HFFc6 (cell line): ENCODE measurements around the gene ZNF296. TPM values are rescaled to one million over a fixed set of nuclear protein-coding genes. Genes with fewer than 3 reads are reported as not detected.

Experiments used
- DNase-seq: peaks from one replicate; pipeline ENCODE4 v3.0.0-alpha.2; 2018
- H3K27ac Mint-ChIP-seq: 2 replicates; pipeline ENCODE4 v1.8.0; 2020; ENCODE audit warnings: mild to moderate bottlenecking, mixed read lengths
- H3K27me3 Mint-ChIP-seq: 2 replicates; pipeline ENCODE4 v1.8.0; 2021; ENCODE audit warnings: mild to moderate bottlenecking, moderate library complexity, mixed read lengths; ENCODE audit not compliant: insufficient read depth
- H3K36me3 Mint-ChIP-seq: 2 replicates; pipeline ENCODE4 v1.8.0; 2021; ENCODE audit warnings: low read depth, mixed read lengths
- H3K4me1 Mint-ChIP-seq: 2 replicates; pipeline ENCODE4 v1.8.0; 2020; ENCODE audit warnings: low read depth, mixed read lengths
- H3K4me3 Mint-ChIP-seq: 2 replicates; pipeline ENCODE4 v1.8.0; 2020; ENCODE audit warnings: mild to moderate bottlenecking, moderate library complexity, mixed read lengths
- H3K9me3 Mint-ChIP-seq: 2 replicates; pipeline ENCODE4 v1.8.0; 2020; ENCODE audit warnings: mild to moderate bottlenecking, mixed read lengths
- total RNA-seq, 6 experiments: library from RNA; stranded (reverse); fragmentation: NEBNext Ultra II Directional; extraction: Animal tissue kit (Norgen Biotek cat#: 25700); gene quantifications; 2 replicates in 1 of 6; 3 replicates in 5 of 6; pipeline ENCODE4 v1.2.3, GENCODE V29; 2021
- TF ChIP-seq, protein P1 (sequence below): fragments of 200-600 bp; sonication (generic); IDR thresholded peaks from 2 replicates; pipeline ENCODE4 v1.5.0; 2021; ENCODE audit warnings: antibody characterized with exemption, mild to moderate bottlenecking

Gene ZNF296
- total RNA-seq, 6 experiments from 2014 or later, result 0.57 to 0.87 (median 0.65) TPM

DNA sequence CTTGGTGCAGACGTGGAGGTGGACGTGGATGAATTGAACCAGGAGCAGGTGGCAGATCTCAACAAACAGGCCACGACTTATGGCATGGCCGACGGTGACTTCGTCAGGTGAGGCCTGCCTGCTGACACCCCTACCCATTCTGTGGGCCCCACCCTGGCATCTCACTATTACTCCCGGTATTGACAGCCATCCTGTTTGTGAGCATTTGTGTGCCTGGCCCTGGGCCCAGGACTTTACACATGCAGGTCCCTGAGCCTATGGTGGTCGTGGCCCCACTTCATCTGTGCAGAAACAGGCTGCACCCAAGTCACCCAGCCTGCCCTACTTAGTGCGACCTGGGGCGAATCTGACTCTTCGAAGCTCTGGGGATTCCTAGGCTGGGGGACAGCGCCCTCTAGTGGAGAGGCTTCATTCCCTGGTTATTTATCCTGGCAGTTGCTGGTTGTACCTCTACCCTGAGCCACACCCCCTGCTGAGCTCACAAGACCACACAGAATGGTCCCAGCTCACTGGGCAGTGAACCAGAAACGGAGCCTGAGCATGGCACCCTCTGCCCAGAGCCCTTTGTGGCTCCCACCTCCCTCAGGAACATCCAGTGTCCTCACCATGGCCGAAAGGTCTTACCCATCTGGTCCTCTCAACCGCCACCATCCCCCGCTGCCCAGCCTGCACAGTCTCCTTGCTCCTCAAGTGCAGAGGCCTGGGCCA lies 16.9 kb downstream of the ZNF296 start:
- DNase-seq, result peak; percentile 57
- peaks cover 21% of the 10 kb centered on the region for H3K4me1 Mint-ChIP-seq
- no peaks in the 10 kb centered on the region; the same call in none of the 2 replicates for H3K27me3 Mint-ChIP-seq
- H3K27ac Mint-ChIP-seq, result no peak overlapping the region; the same call in 1 of the 2 replicates
- H3K36me3 Mint-ChIP-seq, result peaks cover 32% of the 10 kb centered on the region
- H3K9me3 Mint-ChIP-seq, result no peaks in the 10 kb centered on the region
- H3K4me3 Mint-ChIP-seq, result no peak overlapping the region
- TF ChIP-seq, protein P1, sequence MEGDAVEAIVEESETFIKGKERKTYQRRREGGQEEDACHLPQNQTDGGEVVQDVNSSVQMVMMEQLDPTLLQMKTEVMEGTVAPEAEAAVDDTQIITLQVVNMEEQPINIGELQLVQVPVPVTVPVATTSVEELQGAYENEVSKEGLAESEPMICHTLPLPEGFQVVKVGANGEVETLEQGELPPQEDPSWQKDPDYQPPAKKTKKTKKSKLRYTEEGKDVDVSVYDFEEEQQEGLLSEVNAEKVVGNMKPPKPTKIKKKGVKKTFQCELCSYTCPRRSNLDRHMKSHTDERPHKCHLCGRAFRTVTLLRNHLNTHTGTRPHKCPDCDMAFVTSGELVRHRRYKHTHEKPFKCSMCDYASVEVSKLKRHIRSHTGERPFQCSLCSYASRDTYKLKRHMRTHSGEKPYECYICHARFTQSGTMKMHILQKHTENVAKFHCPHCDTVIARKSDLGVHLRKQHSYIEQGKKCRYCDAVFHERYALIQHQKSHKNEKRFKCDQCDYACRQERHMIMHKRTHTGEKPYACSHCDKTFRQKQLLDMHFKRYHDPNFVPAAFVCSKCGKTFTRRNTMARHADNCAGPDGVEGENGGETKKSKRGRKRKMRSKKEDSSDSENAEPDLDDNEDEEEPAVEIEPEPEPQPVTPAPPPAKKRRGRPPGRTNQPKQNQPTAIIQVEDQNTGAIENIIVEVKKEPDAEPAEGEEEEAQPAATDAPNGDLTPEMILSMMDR, result peak; percentile 96

DNA sequence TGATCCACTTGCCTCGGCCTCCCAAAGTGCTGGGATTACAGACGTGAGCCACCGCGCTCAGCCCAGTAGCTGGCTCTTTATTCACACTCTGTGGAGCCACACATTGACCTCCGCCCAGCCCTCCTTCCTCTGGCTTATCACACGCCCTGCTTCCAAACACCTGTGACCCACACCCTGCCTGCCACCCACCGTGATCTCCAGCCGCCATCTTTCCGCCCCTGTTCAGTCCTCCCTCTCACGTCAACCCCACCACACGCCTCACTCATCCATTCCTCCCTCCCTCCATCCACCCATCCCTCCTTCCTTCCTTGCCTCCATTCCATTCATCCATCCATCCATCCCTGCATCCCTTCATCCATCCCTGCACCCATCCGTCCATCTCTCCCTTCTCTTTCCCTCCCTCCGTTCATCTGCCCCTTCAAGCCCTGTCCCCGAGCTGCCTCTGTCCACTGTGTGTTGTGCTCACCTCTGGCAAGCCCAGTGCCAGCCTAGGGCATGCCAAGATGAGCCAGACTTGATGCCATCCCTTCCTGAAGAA lies 17.6 kb downstream of the ZNF296 start:
- Mint-ChIP-seq H3K4me3 (no peak overlapping the region), H3K9me3 (no peaks in the 10 kb centered on the region), H3K27ac (no peak overlapping the region), H3K4me1 (peaks cover 21% of the 10 kb centered on the region), H3K27me3 (no peaks in the 10 kb centered on the region; the same call in none of the 2 replicates), H3K36me3 (peaks cover 32% of the 10 kb centered on the region)
- DNase-seq, result no peak
- TF ChIP-seq, protein P1, result no peak

DNA sequence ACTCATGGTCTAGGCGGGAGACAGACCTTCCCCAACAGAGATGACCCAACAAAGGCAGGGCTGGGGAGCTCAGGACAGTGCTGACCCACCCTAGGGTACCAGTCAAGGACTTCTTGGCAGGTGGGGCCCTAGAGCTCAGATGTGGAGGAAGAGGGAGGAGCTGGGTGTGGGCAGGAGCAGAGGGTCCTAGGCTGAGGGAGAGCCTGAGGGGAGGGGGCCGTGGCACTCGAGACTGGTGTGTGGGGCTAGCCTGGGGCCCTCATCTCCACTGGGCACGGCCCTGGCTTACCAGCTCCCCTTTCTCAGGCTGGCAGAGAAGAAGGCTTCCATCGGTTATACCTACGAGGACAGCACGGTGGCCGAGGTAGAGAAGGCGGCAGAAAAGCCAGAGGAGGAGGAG lies 18.8 kb downstream of the ZNF296 start:
- no peak for DNase-seq
- H3K36me3 Mint-ChIP-seq, result peaks cover 32% of the 10 kb centered on the region
- H3K4me1 Mint-ChIP-seq, result peaks cover 21% of the 10 kb centered on the region
- H3K9me3 Mint-ChIP-seq, result no peaks in the 10 kb centered on the region
- no peaks in the 10 kb centered on the region; the same call in none of the 2 replicates for H3K27me3 Mint-ChIP-seq
- no peak overlapping the region for H3K4me3 Mint-ChIP-seq
- TF ChIP-seq, protein P1, result no peak
- no peak overlapping the region for H3K27ac Mint-ChIP-seq

DNA sequence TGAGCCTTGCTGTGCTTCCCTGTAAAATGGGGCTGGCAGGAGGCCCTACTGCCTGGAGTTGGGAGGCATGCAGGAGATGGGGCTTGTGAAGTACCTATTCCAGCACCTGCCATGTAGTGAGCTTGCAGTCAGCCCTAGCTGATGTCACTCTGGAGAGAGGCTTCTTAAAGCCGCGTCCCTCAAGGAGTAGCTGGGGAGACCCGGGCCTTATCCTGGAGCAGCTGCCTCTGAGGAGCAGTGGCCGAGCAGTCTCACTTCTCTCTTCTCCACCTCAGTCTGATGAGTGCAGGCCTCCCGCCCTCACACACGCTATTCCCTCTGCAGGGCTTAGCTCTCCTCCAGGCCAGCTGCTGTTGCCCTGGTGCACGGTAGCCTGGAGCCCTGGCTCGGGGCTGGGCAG lies 19.4 kb downstream of the ZNF296 start:
- TF ChIP-seq, protein P1, result no peak
- Mint-ChIP-seq H3K4me3 (no peak overlapping the region), H3K4me1 (peaks cover 21% of the 10 kb centered on the region), H3K27ac (no peak overlapping the region), H3K36me3 (peaks cover 32% of the 10 kb centered on the region), H3K9me3 (no peaks in the 10 kb centered on the region), H3K27me3 (no peaks in the 10 kb centered on the region; the same call in none of the 2 replicates)
- DNase-seq, result no peak

DNA sequence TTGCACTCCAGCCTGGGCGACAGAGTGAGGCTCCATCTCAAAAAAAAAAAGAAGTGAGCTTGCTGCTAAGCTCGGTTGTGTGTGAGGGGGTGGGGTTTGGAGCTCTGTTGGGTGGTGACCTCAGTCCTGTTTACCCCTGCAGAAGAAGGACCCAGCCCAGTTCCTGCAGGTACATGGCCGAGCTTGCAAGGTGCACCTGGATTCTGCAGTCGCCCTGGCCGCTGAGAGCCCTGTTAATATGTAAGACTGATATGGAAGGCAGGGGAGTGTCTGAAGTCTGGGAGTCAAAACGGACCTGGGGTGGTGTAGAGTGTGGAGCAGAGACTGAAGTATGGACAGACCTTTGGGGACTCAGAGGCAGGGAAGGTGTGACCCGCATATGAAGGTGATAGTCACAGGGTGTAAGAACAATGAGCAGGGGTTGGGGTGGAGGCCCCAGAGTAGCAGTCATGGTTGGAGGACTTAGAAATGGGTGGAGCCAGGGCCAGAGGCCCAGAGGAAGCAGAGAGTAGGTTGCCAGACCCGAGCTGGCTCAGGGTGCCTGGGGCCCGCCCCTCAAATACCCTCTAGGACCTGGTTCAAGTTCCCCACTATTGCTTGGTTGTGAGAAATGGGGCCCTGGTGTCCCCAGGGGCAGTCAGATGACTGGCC lies 24.2 kb downstream of the ZNF296 start:
- no peak overlapping the region for H3K4me3 Mint-ChIP-seq
- H3K4me1 Mint-ChIP-seq, result peaks cover 23% of the 10 kb centered on the region
- H3K27me3 Mint-ChIP-seq, result no peaks in the 10 kb centered on the region; the same call in 1 of the 2 replicates
- TF ChIP-seq, protein P1, result no peak
- H3K27ac Mint-ChIP-seq, result no peak overlapping the region
- H3K9me3 Mint-ChIP-seq, result no peaks in the 10 kb centered on the region
- H3K36me3 Mint-ChIP-seq, result no peaks in the 10 kb centered on the region; the same call in 1 of the 2 replicates
- no peak for DNase-seq
